NCI-H748 treated with DMSO at 0.1 percent for 48 hours (cell line): Measurements from ENCODE around the gene ATG12.
"Not testable (repeated sequence)": the region's sequence is repeated elsewhere in the genome, so short reads cannot be mapped to it uniquely, and the experiment has no call there.

Source experiments
- DNase-seq: peaks from one replicate; lab custom pipeline; 2025; lab: John Stamatoyannopoulos, UW

Gene ATG12

GRCh38 chr5:115841382-115842088 is at the start of gene ATG12, which contains the start of gene AP3S1:
ATG12 (minus strand) TSS chr5:115841565; CDS start chr5:115841552, 13 bp downstream.
AP3S1 (plus strand) TSS chr5:115841935; CDS start chr5:115842038, 103 bp downstream.
- DNase-seq = peak; percentile 87

GRCh38 chr5:115888027-115888426 is 46.7 kb upstream of the ATG12 start:
- DNase-seq = no peak

DNA sequence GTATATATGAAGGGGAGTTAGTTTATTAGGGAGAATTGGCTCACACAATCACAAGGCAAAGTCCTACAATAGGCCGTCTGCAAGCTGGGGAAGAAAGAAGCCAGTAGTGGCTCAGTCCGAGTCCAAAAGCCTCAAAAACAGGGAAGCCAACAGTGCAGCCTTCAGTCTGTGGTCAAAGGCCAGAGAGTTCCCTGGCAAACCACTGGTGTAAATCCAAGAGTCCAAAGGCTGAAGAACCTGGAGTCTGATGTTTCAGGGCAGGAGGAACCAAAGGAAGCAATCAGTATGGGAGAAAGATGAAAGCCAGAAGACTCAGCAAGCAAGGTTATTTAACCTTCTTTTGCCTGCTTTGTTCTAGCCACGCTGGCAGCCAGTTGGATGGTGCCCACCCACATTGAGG is 43.8 kb upstream of the ATG12 start:
- DNase-seq = not testable (repeated sequence)

GRCh38 chr5:115884704-115885103 is 43.3 kb upstream of the ATG12 start:
- no peak for DNase-seq

DNA sequence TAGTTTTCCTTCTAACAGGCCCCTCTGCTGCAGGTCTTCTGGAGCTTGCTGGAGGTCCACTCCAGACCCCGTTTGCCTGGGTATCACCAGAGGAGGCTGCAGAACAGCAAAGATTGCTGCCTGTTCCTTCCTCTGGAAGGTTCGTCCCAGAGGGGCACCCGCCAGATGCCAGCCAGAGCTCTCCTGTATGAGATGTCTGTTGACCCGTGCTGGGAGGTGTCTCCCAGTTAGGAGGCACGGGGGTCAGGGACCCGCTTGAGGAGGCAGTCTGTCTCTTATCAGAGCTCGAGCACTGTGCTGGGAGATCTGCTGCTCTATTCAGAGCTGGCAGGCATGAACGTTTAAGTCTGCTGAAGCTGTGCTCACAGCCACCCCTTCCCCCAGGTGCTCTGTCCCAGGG is 41.1 kb upstream of the ATG12 start:
- not testable (repeated sequence) for DNase-seq

GRCh38 chr5:115877342-115877741 is 36.0 kb upstream of the ATG12 start:
- not testable (repeated sequence) for DNase-seq

GRCh38 chr5:115875447-115875846 is 34.1 kb upstream of the ATG12 start:
- no peak for DNase-seq

- DNase-seq = peak; percentile 59
Measured at GRCh38 chr5:115873392-115873791, 32.0 kb upstream of the ATG12 start.

- DNase-seq = no peak
Measured at GRCh38 chr5:115872447-115872846, 31.1 kb upstream of the ATG12 start.

GRCh38 chr5:115869256-115869795 is 28.0 kb upstream of the ATG12 start:
- no peak for DNase-seq

DNA sequence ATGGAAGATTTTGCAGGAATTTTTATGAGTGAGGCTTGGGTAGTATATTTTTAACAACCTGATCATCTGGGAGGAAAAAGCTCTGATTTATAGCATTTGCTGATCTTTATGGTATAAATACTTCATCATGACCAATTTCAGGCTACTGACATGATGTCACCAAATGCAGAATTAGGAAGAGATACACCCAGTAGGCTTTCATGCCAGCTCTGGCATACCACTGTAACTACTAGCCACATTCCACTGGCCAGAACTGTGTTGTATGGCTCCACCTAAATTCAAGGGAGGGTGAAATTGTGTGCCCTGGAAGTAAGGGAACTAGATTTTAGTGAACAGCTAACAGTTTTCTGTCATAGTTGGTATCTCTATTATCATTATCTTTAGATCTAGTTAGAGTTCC is 18.0 kb upstream of the ATG12 start:
- DNase-seq = no peak

DNA sequence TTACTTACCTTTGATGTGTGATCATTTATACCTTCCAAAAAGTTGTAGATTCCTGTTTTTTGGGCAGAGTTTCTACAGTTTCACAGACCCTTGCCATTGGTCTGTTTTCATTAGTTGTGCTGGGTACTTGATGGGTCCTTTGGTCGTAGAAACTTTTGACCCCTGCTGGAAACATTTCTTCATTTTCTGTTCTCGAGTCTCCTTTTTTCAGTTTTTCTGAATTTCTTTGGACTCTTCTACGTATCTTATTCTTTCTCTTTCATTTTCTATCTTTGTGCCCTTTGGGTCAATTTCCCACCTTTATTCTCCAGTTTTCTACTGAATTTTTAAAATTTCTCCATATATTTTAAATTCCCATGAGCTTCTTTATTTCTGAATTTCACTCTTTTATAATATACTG is 17.0 kb upstream of the ATG12 start:
- no peak for DNase-seq

- no peak for DNase-seq
Measured at GRCh38 chr5:115857626-115858349, 16.4 kb upstream of the ATG12 start.

GRCh38 chr5:115857057-115857479 is 15.7 kb upstream of the ATG12 start:
- DNase-seq = no peak

DNA sequence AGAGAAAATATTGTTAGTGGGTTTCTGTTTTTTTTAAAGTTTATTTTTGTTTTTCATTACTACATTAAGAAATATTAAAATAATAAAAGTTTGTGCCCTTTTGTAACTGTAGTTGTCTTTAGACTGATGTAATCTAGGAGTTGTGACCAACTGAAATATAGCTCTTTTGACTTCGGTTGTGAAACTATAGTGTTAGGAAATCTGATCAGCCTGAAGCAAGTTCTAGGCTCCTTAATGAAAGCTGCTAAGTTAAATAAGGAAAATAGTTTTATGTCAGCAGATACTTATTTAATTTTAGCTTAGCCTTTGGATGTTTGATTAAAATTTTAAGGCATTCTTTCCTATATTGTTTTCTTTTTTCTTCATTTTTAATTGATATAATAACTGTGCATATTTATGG is 14.6 kb upstream of the ATG12 start:
- DNase-seq = no peak

GRCh38 chr5:115854139-115854538 is 12.8 kb upstream of the ATG12 start:
- DNase-seq = no peak

DNA sequence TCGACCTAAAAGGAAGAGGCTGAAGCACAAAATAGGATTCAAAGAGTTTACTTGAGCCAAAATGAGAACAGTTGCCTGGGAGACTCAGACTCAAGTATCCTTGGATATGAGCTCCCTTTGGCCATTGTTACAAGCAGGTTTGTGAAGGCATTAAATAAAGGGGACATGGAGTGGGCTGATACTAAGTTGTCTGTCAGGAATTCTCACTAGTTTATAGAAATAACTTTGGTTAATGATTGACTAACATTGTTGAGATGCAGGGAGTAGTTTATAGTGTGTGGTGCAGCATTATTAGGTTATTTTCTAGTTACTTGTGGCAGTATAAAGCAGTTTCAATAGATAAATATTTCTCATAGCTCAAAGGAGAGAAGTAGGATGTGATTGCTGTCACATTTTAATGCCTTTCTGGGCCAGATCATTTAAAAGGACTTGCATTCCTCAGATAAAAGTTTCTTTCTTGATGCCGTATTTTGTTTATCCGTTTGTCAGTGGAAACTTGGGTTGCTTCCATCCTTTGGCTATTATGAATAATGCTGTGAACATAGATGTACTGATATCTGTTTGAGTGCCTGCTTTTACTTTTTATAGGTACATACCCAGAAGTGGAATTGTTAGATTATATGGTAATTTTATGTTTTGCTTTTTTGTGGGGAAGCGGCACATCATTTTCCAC is 9.5 kb upstream of the ATG12 start:
- DNase-seq = no peak

GRCh38 chr5:115849258-115849798 is 8.0 kb upstream of the ATG12 start:
- DNase-seq = no peak

DNA sequence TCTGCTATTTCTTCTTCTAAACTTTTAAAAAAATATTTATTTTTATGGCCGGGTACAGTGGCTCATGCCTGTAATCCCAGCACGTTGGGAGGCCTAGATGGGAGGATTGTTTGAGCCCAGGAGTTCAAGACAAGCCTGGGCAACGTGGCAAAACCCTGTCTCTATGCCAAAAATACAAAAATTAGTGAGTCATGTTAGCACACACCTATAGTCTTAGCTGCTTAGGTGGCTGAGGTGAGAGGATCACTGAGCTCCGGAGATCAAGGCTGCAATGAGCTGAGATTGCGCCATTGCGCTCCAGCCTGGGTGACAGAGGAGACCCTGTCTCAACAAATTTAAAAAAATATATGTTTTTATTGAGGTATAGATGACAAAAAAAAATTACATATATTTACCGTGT is 5.9 kb upstream of the ATG12 start:
- no peak for DNase-seq

- no peak for DNase-seq
Measured at GRCh38 chr5:115844321-115844817, 3.0 kb upstream of the ATG12 start.

DNA sequence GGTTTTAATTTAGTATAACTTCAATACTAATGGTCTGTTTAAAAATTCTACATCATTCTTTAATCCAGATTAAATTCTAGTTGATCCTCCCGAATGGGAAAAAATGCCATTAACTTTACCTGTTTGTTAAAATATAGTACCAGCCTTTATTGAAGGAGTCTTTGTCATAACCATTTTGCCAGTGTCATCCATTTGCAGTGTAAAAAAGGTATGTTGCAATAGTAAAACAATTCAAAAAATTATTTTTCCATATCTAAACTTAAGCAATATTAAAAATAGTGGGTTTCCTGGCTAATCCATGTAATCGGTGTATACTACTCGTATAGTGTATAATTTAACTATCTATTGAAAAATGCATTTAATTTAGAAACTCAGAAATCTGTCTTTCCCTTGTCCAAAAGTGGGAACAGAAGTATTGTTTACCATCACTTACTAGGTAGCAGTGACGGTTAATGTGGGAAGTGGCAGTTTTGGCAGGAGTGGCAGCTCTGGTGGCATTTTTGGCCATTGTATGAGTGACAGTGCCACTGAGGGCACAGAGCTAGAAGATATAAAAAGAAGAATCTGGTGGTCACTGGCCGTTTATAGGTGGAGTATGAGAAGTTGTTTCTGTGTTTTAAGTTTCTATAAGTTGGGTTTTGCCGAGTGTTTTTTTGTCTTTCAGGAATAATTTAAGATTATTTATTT is 2.2 kb upstream of the ATG12 start:
- no peak for DNase-seq

DNA sequence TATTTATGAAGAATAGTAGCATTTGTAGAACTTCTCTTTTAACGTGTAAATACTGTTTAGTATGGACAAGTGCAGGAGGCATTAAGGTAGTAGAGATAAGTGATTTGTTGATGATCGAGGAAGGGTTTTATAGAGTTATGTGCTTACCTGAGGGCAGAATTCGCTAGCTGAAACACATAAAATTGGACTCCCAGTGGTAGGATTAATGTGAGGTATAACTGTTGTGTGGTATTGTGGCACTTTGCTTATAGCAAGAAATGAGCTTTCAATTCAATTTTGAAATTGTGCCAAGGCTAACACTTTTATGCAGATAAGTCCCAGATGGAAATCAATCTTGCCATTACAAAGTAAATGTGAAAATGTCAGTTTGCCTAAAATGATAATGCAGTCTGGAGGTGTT is 1.6 kb upstream of the ATG12 start:
- peak; percentile 13 for DNase-seq
